ENCODE data around the gene FCRL1. TPM values are rescaled to one million over a fixed set of nuclear protein-coding genes. Genes with fewer than 3 reads are reported as not detected.

FCRL1 gene
- total and polyA plus RNA-seq, 2 donors (not counting 3 experiments of a cell fraction or from before 2014, with no cell fraction given): not detected

DNA sequence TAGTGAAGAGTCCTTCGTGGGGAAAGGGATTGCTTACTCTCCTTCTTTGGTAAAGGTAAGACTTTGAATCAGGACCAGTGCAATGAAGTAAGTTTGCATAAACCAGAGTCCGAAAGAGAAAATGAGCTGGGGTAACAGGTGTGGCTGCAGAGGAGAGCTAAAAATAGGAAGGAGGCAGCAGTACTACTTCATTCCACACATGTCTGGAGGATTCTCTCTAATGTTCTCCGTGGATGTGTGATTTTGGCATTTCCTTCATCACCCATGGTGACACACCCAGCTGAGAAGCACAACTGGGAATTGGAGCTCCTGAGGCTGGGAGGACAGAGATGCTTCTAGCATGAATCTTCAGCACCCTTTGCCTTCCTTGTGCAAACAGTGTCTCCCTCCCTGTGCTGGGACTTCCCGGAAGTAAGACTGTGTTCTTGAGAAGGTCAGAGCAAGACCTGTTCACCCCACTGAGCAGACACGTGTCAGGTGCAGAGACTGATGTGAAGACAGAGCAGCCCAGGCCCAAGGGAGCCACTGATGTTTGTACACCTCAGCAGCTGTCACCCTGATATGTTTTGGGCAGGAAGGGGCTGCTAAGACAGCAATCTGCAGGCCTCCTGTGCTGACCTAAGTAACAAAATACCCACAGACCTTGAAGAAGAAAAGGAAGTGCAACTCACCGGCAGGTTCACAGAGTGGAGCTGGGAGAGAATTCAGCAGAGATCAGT is 13.3 kb downstream of the FCRL1 start:
- CTCF ChIA-PET: no interaction called here
- no peak overlapping the region for H2AFZ ChIP-seq (ENCODE audit: low read depth, low read length)

More for the DNA sequence above, 13.3 kb downstream of the FCRL1 start:
- FAIRE-seq: no peak
- DNase-seq (ENCODE audit: low read depth, low spot score): no peak
- BruUV-seq (replicated peaks): no TSS peak
- no peaks in the 10 kb centered on the region for H4K20me1 ChIP-seq (replicated peaks; ENCODE audit: control insufficient read depth, extremely low read depth, insufficient read depth, low read length)
- H3K79me2 ChIP-seq (ENCODE audit: control insufficient read depth, insufficient read depth, low read length): no peaks in the 10 kb centered on the region
- H3K36me3 ChIP-seq (ENCODE audit: control insufficient read depth in 2 of 2, extremely low read depth in 1 of 2, insufficient read depth in 2 of 2, low read length in 2 of 2): no peaks in the 10 kb centered on the region
- intact Hi-C loops (cut with micrococcal nuclease): no loop called here
- TF ChIP-seq POLR2A (IDR thresholded peaks at IDR 0.05; ENCODE audit: low read depth, low read length) (no peak), FOS (IDR thresholded peaks at IDR 0.05; ENCODE audit: borderline replicate concordance, insufficient read depth, low read length) (no peak), JUN (IDR thresholded peaks at IDR 0.05; ENCODE audit: borderline replicate concordance, insufficient read depth, insufficient read length, low read depth) (no peak), MYC (IDR thresholded peaks at IDR 0.05; ENCODE audit: low read depth, low read length) (no peak), GATA2 (IDR thresholded peaks at IDR 0.05; ENCODE audit: insufficient read depth, insufficient read length, low read depth, low read length) (no peak), POLR2AphosphoS5 (IDR thresholded peaks at IDR 0.05; ENCODE audit: insufficient read depth, low read depth, low read length) (no peak), EZH2 (IDR thresholded peaks at IDR 0.05; ENCODE audit: borderline replicate concordance, low read depth, low read length, severe bottlenecking) (no peak)
- TF ChIP-seq, protein P1, sequence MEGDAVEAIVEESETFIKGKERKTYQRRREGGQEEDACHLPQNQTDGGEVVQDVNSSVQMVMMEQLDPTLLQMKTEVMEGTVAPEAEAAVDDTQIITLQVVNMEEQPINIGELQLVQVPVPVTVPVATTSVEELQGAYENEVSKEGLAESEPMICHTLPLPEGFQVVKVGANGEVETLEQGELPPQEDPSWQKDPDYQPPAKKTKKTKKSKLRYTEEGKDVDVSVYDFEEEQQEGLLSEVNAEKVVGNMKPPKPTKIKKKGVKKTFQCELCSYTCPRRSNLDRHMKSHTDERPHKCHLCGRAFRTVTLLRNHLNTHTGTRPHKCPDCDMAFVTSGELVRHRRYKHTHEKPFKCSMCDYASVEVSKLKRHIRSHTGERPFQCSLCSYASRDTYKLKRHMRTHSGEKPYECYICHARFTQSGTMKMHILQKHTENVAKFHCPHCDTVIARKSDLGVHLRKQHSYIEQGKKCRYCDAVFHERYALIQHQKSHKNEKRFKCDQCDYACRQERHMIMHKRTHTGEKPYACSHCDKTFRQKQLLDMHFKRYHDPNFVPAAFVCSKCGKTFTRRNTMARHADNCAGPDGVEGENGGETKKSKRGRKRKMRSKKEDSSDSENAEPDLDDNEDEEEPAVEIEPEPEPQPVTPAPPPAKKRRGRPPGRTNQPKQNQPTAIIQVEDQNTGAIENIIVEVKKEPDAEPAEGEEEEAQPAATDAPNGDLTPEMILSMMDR (IDR thresholded peaks at IDR 0.05; ENCODE audit: extremely low read depth in 1 of 2, insufficient read depth in 1 of 2, low read depth in 1 of 2, low read length in 2 of 2): no peak
- TF ChIP-seq, protein P2, sequence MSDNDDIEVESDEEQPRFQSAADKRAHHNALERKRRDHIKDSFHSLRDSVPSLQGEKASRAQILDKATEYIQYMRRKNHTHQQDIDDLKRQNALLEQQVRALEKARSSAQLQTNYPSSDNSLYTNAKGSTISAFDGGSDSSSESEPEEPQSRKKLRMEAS (IDR thresholded peaks at IDR 0.05; ENCODE audit: insufficient read depth, insufficient read length): no peak
- no peaks in the 10 kb centered on the region for H3K27me3 ChIP-seq (ENCODE audit: control insufficient read depth in 2 of 2, insufficient read depth in 2 of 2, low read length in 2 of 2)
- H3K9me3 ChIP-seq (replicated peaks; ENCODE audit: control insufficient read depth, insufficient read depth, low read length): no peaks in the 10 kb centered on the region
- no peak overlapping the region for H3K4me2 ChIP-seq (ENCODE audit: insufficient read depth, low read length)
- dilution Hi-C loops (cut with MboI; ENCODE audit: extremely low pct_ligation_motif_present, low sequenced_read_pairs): no loop called here
- H3K27ac ChIP-seq (ENCODE audit: insufficient read depth, low read depth, low read length): no peak overlapping the region
- H3K4me3 ChIP-seq (replicated peaks in 1 of 3; ENCODE audit: insufficient read depth in 1 of 3, low read depth in 1 of 3, low read length in 3 of 3): no peak overlapping the region
- no peaks in the 10 kb centered on the region for H3K9me1 ChIP-seq (replicated peaks; ENCODE audit: control insufficient read depth, extremely low read depth, insufficient read depth, low read length)
- POLR2A ChIA-PET: no interaction called here
- H3K4me1 ChIP-seq (ENCODE audit: control insufficient read depth, extremely low read depth, insufficient read depth, low read length): no peaks in the 10 kb centered on the region
- H3K9ac ChIP-seq (replicated peaks; ENCODE audit: extremely low read depth, insufficient read depth, low read length): no peak overlapping the region
